ENCODE measurements around the gene CLINT1. TPM values are rescaled to one million over a fixed set of nuclear protein-coding genes. Genes with fewer than 3 reads are reported as not detected.

The CLINT1 gene
- total RNA-seq, 4 donors from 2014 or later: 109 to 165 (median 152) TPM

GRCh38 chr5:157900644-157901043 lies 41.7 kb upstream of the CLINT1 start:
- Histone ChIP-seq H3K27me3 (no peaks in the 10 kb centered on the region), H3K9me3 (no peaks in the 10 kb centered on the region), H3K27ac (no peak overlapping the region), H3K36me3 (no peaks in the 10 kb centered on the region), H3K4me3 (no peak overlapping the region), H3K4me1 (peaks cover 4 to 34% (median 14%) of the 10 kb centered on the region in 3 donors)
- DNase-seq: no peak
- 76 to 78% methylated on average over 4 of the region's 4 CpGs for WGBS, 2 donors
- TF ChIP-seq, protein P1, sequence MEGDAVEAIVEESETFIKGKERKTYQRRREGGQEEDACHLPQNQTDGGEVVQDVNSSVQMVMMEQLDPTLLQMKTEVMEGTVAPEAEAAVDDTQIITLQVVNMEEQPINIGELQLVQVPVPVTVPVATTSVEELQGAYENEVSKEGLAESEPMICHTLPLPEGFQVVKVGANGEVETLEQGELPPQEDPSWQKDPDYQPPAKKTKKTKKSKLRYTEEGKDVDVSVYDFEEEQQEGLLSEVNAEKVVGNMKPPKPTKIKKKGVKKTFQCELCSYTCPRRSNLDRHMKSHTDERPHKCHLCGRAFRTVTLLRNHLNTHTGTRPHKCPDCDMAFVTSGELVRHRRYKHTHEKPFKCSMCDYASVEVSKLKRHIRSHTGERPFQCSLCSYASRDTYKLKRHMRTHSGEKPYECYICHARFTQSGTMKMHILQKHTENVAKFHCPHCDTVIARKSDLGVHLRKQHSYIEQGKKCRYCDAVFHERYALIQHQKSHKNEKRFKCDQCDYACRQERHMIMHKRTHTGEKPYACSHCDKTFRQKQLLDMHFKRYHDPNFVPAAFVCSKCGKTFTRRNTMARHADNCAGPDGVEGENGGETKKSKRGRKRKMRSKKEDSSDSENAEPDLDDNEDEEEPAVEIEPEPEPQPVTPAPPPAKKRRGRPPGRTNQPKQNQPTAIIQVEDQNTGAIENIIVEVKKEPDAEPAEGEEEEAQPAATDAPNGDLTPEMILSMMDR (IDR thresholded peaks at IDR 0.05): no peak
- TF ChIP-seq POLR2A (IDR thresholded peaks at IDR 0.05): no peak
- intact Hi-C loops (cut with DNase I): no loop called here

DNA sequence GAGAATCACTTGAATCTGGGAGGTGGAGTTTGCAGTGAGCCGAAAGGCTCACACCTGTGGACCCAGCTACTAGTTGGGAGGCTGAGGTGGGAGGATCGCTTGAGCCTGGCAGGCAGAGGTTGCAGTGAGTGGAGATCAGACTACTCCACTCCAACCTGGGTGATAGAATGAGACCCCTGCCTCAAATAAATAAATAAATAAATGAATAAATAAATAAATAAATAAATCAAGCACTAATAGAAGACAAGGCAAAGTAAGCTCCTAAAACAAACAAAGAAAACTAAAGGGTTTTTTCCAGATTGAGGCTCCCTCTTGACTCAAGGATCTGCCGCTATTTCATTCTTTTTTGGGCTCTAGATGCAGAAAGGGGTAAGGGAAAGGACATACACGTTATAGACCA lies 34.7 kb upstream of the CLINT1 start:
- Histone ChIP-seq H3K4me3 (no peak overlapping the region), H3K27me3 (no peaks in the 10 kb centered on the region), H3K9me3 (no peaks in the 10 kb centered on the region), H3K27ac (no peak overlapping the region), H3K4me1 (peaks cover 0 to 28% (median 6%) of the 10 kb centered on the region in 3 donors), H3K36me3 (no peaks in the 10 kb centered on the region)
- DNase-seq: no peak
- no peak for TF ChIP-seq POLR2A (IDR thresholded peaks at IDR 0.05)
- TF ChIP-seq, protein P1 (IDR thresholded peaks at IDR 0.05): no peak
- 89 to 94% methylated on average over 4 of the region's 4 CpGs for WGBS, 2 donors
- intact Hi-C loops (cut with DNase I): no loop called here

- peaks cover 0 to 34% (median 6%) of the 10 kb centered on the region in 3 donors for H3K4me1 ChIP-seq
- no peak overlapping the region for H3K27ac ChIP-seq
Observed at GRCh38 chr5:157892974-157893373, 34.0 kb upstream of the CLINT1 start.

DNA sequence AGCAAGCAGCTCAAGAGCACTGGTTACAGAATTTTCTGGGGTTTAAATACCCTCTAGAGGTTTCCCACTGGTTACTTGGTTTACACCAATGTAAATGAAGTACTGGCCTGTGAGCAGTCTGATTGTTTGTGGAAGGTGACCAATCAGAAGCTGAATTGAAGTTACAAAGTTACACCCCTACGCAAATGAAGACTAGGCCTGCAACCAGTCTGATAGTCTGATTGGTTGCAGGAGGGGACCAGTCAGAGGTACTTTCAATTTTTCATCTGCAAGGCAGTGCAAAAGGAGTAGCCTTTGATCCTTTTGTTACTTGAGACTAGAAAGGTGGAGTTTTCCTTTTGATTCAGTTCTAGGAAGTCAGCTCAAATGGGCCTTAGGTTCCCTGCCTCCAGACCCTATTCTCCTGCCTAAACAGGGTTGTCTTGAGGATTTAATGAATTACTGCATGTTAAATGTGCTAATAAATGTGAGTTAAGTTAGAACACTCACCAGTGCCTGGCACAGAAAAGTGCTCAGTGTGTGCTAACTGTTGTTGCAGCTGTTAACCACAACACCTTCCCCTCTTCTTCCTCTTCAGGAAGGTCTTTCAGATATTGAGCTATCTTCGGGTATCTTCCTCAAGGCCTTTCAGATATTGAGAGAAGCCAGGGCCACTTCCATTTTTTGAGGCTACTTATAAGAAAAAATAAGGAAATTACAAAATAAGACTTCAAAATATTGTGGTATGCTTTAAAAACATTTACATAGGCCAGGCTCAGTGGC lies 32.1 kb upstream of the CLINT1 start:
- Histone ChIP-seq H3K27me3 (no peaks in the 10 kb centered on the region), H3K4me3 (no peak overlapping the region), H3K9me3 (no peaks in the 10 kb centered on the region), H3K4me1 (peaks cover 0 to 44% (median 6%) of the 10 kb centered on the region in 3 donors), H3K36me3 (no peaks in the 10 kb centered on the region), H3K27ac (peak overlapping the region in 1 of 4 donors; percentile 22)
- WGBS, 2 donors: 66 to 79% methylated on average over 2 of the region's 2 CpGs
- intact Hi-C loops (cut with DNase I): no loop called here
- TF ChIP-seq, protein P1 (IDR thresholded peaks at IDR 0.05): no peak
- TF ChIP-seq POLR2A (IDR thresholded peaks at IDR 0.05): no peak
- no peak for DNase-seq

More at GRCh38 chr5:157892974-157893373, 34.0 kb upstream of the CLINT1 start:
- no peak overlapping the region for H3K4me3 ChIP-seq
- DNase-seq: no peak
- no peaks in the 10 kb centered on the region for H3K36me3 ChIP-seq
- 60 to 62% methylated on average over 4 of the region's 4 CpGs for WGBS, 2 donors
- TF ChIP-seq, protein P1 (IDR thresholded peaks at IDR 0.05): no peak
- no peak for TF ChIP-seq POLR2A (IDR thresholded peaks at IDR 0.05)
- H3K9me3 ChIP-seq: no peaks in the 10 kb centered on the region
- no peaks in the 10 kb centered on the region for H3K27me3 ChIP-seq
- intact Hi-C loops (cut with DNase I): no loop called here

- no peak overlapping the region for H3K4me3 ChIP-seq
- H3K27me3 ChIP-seq: no peaks in the 10 kb centered on the region
- no peak for DNase-seq
- H3K4me1 ChIP-seq: peaks cover 0 to 51% (median 6%) of the 10 kb centered on the region in 3 donors
- WGBS, 2 donors: 50 to 72% methylated on average over 1 of the region's 1 CpG
- intact Hi-C loops (cut with DNase I): no loop called here
- peak overlapping the region; percentile 58 to 86 (median 74) for H3K27ac ChIP-seq
- H3K36me3 ChIP-seq: no peaks in the 10 kb centered on the region
- H3K9me3 ChIP-seq: no peaks in the 10 kb centered on the region
- TF ChIP-seq, protein P1 (IDR thresholded peaks at IDR 0.05): no peak
- TF ChIP-seq POLR2A (IDR thresholded peaks at IDR 0.05): no peak
Observed at GRCh38 chr5:157888814-157889532, 30.0 kb upstream of the CLINT1 start.
